Activated CD4-positive, alpha-beta T cell treated with anti-CD3 and anti-CD28 coated beads, Interleukin-2, amount 10 ng/mL, durations not matched to agents 7 days and 5 days (primary cell): ENCODE measurements around the gene ZBTB7C. TPM values are rescaled to one million over a fixed set of nuclear protein-coding genes. Genes with fewer than 3 reads are reported as not detected.

Experiments
- CTCF ChIA-PET: fragments of 350-600 bp; sonication (Branson Sonifier 250); formaldehyde crosslinking; loops from one replicate; lab custom pipeline; 2021; ENCODE audit warnings: antibody characterized with exemption; lab: Charles Lee
- POLR2A ChIA-PET: fragments of 350-600 bp; sonication (Branson Sonifier 250); formaldehyde crosslinking; loops from one replicate; lab custom pipeline; 2021; ENCODE audit warnings: antibody characterized with exemption; lab: Charles Lee
- DNase-seq: peaks from one replicate; pipeline ENCODE4 v3.0.0-alpha.2; 2020
- H3K27ac Mint-ChIP-seq: one replicate; pipeline ENCODE4 v1.8.0; 2021; ENCODE audit warnings: mild to moderate bottlenecking, moderate library complexity, mixed read lengths
- H3K27me3 Mint-ChIP-seq: one replicate; pipeline ENCODE4 v1.8.0; 2021; ENCODE audit warnings: mixed read lengths
- H3K36me3 Mint-ChIP-seq: one replicate; pipeline ENCODE4 v1.8.0; 2021; ENCODE audit warnings: low read depth, mixed read lengths
- H3K4me1 Mint-ChIP-seq: one replicate; pipeline ENCODE4 v1.8.0; 2021; ENCODE audit warnings: mixed read lengths
- H3K4me3 Mint-ChIP-seq: one replicate; pipeline ENCODE4 v1.8.0; 2021; ENCODE audit warnings: mild to moderate bottlenecking, moderate library complexity, mixed read lengths
- H3K9me3 Mint-ChIP-seq: one replicate; pipeline ENCODE4 v1.8.0; 2021; ENCODE audit warnings: mixed read lengths
- total RNA-seq, 2 experiments: library from RNA; stranded (reverse); gene quantifications; one replicate each; pipeline ENCODE4 v1.2.3, GENCODE V29; 2021

ZBTB7C gene
- total RNA-seq, 2 experiments from 2014 or later, result 0.10 to 0.15 TPM

DNA sequence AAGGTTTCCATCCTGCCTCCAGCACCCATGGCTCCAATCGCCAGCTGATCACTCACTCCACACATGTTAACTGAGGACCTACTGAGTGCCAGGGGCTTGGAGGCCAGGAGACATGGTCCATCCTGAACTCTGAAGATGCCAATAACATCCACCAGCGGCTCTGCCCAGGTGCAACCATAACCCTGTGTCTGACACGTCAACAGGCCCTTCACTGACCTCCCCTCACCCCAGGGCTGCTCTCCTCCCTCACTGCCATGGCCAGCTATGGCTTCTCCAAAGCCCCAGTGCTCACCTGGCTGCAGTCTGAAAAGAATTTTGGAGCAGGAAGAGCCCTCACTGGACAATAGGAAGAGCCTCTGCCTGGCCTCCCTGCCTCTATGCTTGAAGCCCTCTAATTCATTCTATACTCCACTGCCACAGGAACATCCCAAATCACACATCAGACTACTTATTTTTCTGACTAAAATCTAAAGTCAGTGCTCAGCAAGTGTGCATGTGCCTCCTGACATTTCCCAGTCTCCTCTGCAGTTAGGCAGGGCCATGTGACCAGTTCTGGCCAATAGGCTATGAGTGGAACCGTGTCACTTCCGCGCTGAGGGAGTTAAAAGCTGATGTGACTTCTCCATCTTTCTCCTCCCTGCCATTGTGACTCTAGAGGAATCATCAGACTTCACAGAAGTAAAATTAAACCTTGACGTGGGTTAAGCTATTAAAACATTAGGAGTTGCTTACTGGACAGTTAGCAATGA lies 37.2 kb downstream of the ZBTB7C start:
- POLR2A ChIA-PET, result no interaction called here
- Mint-ChIP-seq H3K27ac (peak overlapping the region; percentile 63), H3K27me3 (peaks cover 27% of the 10 kb centered on the region), H3K4me1 (no peaks in the 10 kb centered on the region), H3K9me3 (no peaks in the 10 kb centered on the region), H3K36me3 (no peaks in the 10 kb centered on the region), H3K4me3 (no peak overlapping the region)
- CTCF ChIA-PET, result interaction anchor here (1.4 kb wide), 1 partner anchor 18 kb away, joined by 4 read pairs; no protein-coding TSS in a partner anchor
- no peak for DNase-seq

- H3K4me3 Mint-ChIP-seq, result no peak overlapping the region
- no peaks in the 10 kb centered on the region for H3K36me3 Mint-ChIP-seq
- peaks cover 8% of the 10 kb centered on the region for H3K9me3 Mint-ChIP-seq
- ChIA-PET POLR2A (no interaction called here), CTCF (interaction anchor here (0.6 kb wide), 1 partner anchor 82 kb away, joined by 4 read pairs; no protein-coding TSS in a partner anchor)
- peaks cover 14% of the 10 kb centered on the region for H3K27me3 Mint-ChIP-seq
- H3K27ac Mint-ChIP-seq, result no peak overlapping the region
- no peaks in the 10 kb centered on the region for H3K4me1 Mint-ChIP-seq
- no peak for DNase-seq
Observed at GRCh38 chr18:48367557-48367956, 41.6 kb downstream of the ZBTB7C start.

- Mint-ChIP-seq H3K4me3 (no peak overlapping the region), H3K27ac (no peak overlapping the region), H3K9me3 (peaks cover 8% of the 10 kb centered on the region), H3K36me3 (no peaks in the 10 kb centered on the region), H3K27me3 (peaks cover 14% of the 10 kb centered on the region), H3K4me1 (no peaks in the 10 kb centered on the region)
- POLR2A ChIA-PET, result no interaction called here
- CTCF ChIA-PET, result no interaction called here
- no peak for DNase-seq
Observed at GRCh38 chr18:48365965-48366364, 43.2 kb downstream of the ZBTB7C start.

GRCh38 chr18:48364146-48364545 lies 45.0 kb downstream of the ZBTB7C start:
- no peaks in the 10 kb centered on the region for H3K4me1 Mint-ChIP-seq
- H3K27me3 Mint-ChIP-seq, result peaks cover 6% of the 10 kb centered on the region
- no peak for DNase-seq
- CTCF ChIA-PET, result no interaction called here
- POLR2A ChIA-PET, result no interaction called here
- no peak overlapping the region for H3K4me3 Mint-ChIP-seq
- no peaks in the 10 kb centered on the region for H3K36me3 Mint-ChIP-seq
- no peak overlapping the region for H3K27ac Mint-ChIP-seq
- peaks cover 8% of the 10 kb centered on the region for H3K9me3 Mint-ChIP-seq

DNA sequence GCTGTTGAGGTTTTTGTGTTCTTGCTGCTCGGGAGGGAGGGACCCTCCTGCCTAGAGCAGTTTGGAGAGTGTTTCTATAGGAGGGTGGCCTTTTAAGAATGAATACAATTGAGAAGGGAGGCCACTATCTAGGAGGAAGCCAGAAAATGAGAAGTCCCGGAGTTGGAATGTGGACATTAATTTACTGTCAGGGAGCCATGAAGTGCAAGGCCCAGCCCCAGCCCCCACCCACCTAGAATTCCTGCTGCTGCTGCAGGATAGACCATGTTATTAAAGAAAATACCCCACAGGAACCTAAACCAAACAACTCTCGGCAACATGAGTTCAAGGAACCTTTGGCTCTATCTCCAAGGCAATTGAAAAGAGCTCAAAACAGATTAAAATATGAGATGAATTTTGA lies 46.0 kb downstream of the ZBTB7C start:
- ChIA-PET CTCF (no interaction called here), POLR2A (no interaction called here)
- Mint-ChIP-seq H3K27ac (no peak overlapping the region), H3K27me3 (peaks cover 1% of the 10 kb centered on the region), H3K4me1 (no peaks in the 10 kb centered on the region), H3K36me3 (no peaks in the 10 kb centered on the region), H3K4me3 (no peak overlapping the region), H3K9me3 (peaks cover 8% of the 10 kb centered on the region)
- DNase-seq, result no peak

DNA sequence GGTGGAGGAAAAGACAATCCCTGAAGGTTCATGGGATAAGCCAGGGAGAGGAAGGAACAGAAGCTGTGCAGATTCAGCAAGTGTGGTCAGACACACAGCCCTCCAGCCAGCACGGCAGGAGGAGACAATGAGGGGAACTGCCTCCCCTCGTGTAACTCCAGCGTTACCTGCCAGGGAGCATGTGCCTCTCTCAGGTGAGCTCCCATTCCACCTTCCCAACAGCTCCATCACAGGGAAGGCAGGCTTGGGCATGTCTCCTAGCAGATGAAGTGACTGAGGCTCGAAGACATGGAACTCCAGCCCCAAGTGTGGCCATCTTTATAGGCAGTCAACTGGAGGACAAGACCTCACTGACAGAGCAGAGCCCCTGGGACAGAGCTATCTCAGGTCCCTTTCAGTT lies 47.4 kb downstream of the ZBTB7C start:
- Mint-ChIP-seq H3K27ac (no peak overlapping the region), H3K27me3 (no peaks in the 10 kb centered on the region), H3K4me1 (no peaks in the 10 kb centered on the region), H3K4me3 (no peak overlapping the region), H3K9me3 (peaks cover 8% of the 10 kb centered on the region), H3K36me3 (no peaks in the 10 kb centered on the region)
- ChIA-PET CTCF (interaction anchor here (0.7 to 1.2 kb wide), 2 partner anchors 17 to 340 kb away, joined by 3 read pairs; no protein-coding TSS in a partner anchor), POLR2A (no interaction called here)
- DNase-seq, result no peak

DNA sequence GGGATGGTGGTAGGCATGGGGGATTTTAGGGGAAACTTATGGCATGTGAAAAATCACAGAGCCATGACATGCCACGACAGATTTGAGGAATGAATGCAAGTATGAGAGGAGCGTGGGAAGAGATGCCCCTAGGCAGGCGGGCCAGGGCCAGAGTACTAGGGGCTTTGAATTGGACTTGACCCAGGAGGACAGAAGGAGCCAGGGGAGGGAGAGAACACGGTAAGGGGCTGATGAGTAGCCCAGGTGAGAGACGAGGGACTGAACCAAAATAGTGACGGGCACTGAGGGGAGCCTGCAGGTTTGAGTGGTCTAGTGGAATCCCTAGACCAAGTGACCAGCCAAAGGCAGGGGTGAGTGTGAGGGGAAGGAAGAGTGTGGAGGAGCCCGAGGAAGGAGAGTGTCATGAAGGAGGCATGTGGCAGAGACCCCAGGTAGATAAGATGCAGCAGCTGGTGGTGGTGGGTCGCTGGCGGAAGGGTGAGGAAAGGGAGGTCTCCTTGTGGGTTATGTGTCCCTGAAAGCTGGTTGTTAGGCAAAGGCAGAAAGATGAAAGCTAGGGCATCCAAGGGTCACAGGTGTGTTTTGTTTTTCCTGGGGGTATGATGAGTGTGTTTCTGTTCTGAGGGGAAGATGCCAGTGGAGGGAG lies 48.7 kb downstream of the ZBTB7C start:
- H3K27me3 Mint-ChIP-seq, result no peaks in the 10 kb centered on the region
- no peak for DNase-seq
- H3K9me3 Mint-ChIP-seq, result peaks cover 6% of the 10 kb centered on the region
- H3K4me3 Mint-ChIP-seq, result no peak overlapping the region
- no peaks in the 10 kb centered on the region for H3K36me3 Mint-ChIP-seq
- ChIA-PET POLR2A (no interaction called here), CTCF (no interaction called here)
- H3K4me1 Mint-ChIP-seq, result no peaks in the 10 kb centered on the region
- no peak overlapping the region for H3K27ac Mint-ChIP-seq

- H3K27ac Mint-ChIP-seq, result no peak overlapping the region
- POLR2A ChIA-PET, result no interaction called here
- no peaks in the 10 kb centered on the region for H3K9me3 Mint-ChIP-seq
- H3K27me3 Mint-ChIP-seq, result no peaks in the 10 kb centered on the region
- CTCF ChIA-PET, result interaction anchor here (1.3 kb wide), 1 partner anchor 15 kb away, joined by 3 read pairs; no protein-coding TSS in a partner anchor
- H3K4me1 Mint-ChIP-seq, result no peaks in the 10 kb centered on the region
- no peak for DNase-seq
- no peaks in the 10 kb centered on the region for H3K36me3 Mint-ChIP-seq
- H3K4me3 Mint-ChIP-seq, result no peak overlapping the region
Observed at GRCh38 chr18:48359626-48360025, 49.6 kb downstream of the ZBTB7C start.

DNA sequence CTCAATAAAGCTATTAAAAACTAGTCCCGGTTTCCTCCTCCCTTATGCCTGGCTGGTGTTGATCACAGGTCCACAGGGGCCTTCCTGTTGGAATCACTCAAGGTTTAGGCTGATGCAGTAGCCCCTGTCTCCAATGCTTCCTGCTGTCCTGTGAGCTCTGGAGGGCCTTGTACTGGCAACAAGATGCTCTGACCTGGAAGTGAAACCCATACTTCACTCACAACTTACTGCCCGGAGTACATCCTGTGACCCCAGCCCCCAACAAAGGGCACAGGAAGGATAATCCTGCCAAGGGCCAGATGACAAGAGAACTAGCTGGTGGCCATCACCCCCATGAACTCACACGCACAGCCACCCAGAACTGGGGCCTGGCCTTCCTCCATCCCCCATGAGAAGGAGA lies 50.3 kb downstream of the ZBTB7C start:
- H3K27me3 Mint-ChIP-seq, result no peaks in the 10 kb centered on the region
- no peaks in the 10 kb centered on the region for H3K4me1 Mint-ChIP-seq
- no peaks in the 10 kb centered on the region for H3K36me3 Mint-ChIP-seq
- DNase-seq, result no peak
- ChIA-PET POLR2A (no interaction called here), CTCF (interaction anchor here (1.3 kb wide), 1 partner anchor 15 kb away, joined by 3 read pairs; no protein-coding TSS in a partner anchor)
- no peaks in the 10 kb centered on the region for H3K9me3 Mint-ChIP-seq
- no peak overlapping the region for H3K4me3 Mint-ChIP-seq
- no peak overlapping the region for H3K27ac Mint-ChIP-seq

- CTCF ChIA-PET, result no interaction called here
- Mint-ChIP-seq H3K27ac (no peak overlapping the region), H3K4me3 (no peak overlapping the region), H3K27me3 (peaks cover 2% of the 10 kb centered on the region), H3K9me3 (no peaks in the 10 kb centered on the region), H3K4me1 (no peaks in the 10 kb centered on the region), H3K36me3 (no peaks in the 10 kb centered on the region)
- POLR2A ChIA-PET, result no interaction called here
- no peak for DNase-seq
Observed at GRCh38 chr18:48356909-48357631, 52.1 kb downstream of the ZBTB7C start.

- CTCF ChIA-PET, result no interaction called here
- POLR2A ChIA-PET, result no interaction called here
- no peak overlapping the region for H3K27ac Mint-ChIP-seq
- H3K27me3 Mint-ChIP-seq, result peaks cover 2% of the 10 kb centered on the region
- DNase-seq, result no peak
- no peaks in the 10 kb centered on the region for H3K9me3 Mint-ChIP-seq
- H3K4me1 Mint-ChIP-seq, result no peaks in the 10 kb centered on the region
- H3K36me3 Mint-ChIP-seq, result no peaks in the 10 kb centered on the region
- H3K4me3 Mint-ChIP-seq, result no peak overlapping the region
Observed at GRCh38 chr18:48356151-48356745, 52.9 kb downstream of the ZBTB7C start.

- H3K27ac Mint-ChIP-seq, result no peak overlapping the region
- no peaks in the 10 kb centered on the region for H3K4me1 Mint-ChIP-seq
- ChIA-PET POLR2A (no interaction called here), CTCF (no interaction called here)
- no peak overlapping the region for H3K4me3 Mint-ChIP-seq
- H3K36me3 Mint-ChIP-seq, result no peaks in the 10 kb centered on the region
- no peaks in the 10 kb centered on the region for H3K9me3 Mint-ChIP-seq
- H3K27me3 Mint-ChIP-seq, result peaks cover 2% of the 10 kb centered on the region
- DNase-seq, result no peak
Observed at GRCh38 chr18:48355276-48356115, 53.7 kb downstream of the ZBTB7C start.
